Bronchial epithelial cell (primary cell): ENCODE data around the gene NFX1. TPM values are rescaled to one million over a fixed set of nuclear protein-coding genes. Genes with fewer than 3 reads are reported as not detected.

ENCODE experiments used
- DNase-seq: peaks from one replicate; pipeline ENCODE4 v3.0.0-alpha.2; 2010; ENCODE audit warnings: low read depth
- FAIRE-seq: peaks from 2 replicates; lab custom pipeline; 2011; peaks lifted over from hg19 to GRCh38; lab: Jason Lieb, UNC
- H3K27me3 ChIP-seq: 2 replicates; pipeline ENCODE4 v1.5.1; 2011; ENCODE audit warnings: low read length; ENCODE audit not compliant: control insufficient read depth, insufficient read depth
- H3K36me3 ChIP-seq: 2 replicates; pipeline ENCODE4 v1.5.1; 2011; ENCODE audit warnings: low read length; ENCODE audit not compliant: control insufficient read depth, insufficient read depth
- H3K4me3 ChIP-seq: 2 replicates; pipeline ENCODE4 v1.5.1; 2011; ENCODE audit warnings: mild to moderate bottlenecking, low read depth, low read length, control low read depth
- CTCF ChIP-seq: IDR thresholded peaks from 2 replicates; pipeline ENCODE4 v1.5.1; 2011; ENCODE audit warnings: mild to moderate bottlenecking, moderate library complexity, low read length, control low read depth, inconsistent platforms; ENCODE audit not compliant: insufficient read depth, severe bottlenecking
- total RNA-seq: library from RNA; depleted of rRNA; stranded (reverse); fragments of >200 nt; gene quantifications from 2 replicates; pipeline ENCODE4 v1.2.1, GENCODE V29; 2014

The NFX1 gene
- total RNA-seq, 1 donor from 2014 or later: 19.2 TPM

DNA sequence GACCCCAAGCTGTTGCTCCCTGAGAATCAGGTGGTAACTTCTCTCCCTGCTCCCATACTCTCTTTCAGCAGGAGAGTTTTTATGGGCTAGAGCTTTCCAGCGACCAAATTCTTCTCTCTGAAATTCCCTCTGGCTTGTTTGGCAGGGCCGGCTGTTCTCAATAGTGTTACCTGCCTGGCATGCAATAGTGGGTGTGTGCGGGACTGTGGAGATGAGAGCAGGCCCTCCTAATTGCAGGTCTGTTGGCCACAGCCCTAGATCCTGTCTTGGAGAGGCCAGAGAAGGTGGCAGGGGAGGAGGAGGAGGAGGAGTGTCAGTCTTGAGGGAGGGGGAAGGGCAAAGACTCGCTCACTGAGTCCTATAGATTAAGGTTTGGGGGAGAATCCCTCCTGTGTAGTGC lies 82.6 kb downstream of the NFX1 start:
- no peak for DNase-seq

GRCh38 chr9:33374190-33374589 lies 83.9 kb downstream of the NFX1 start:
- H3K36me3 ChIP-seq: peaks cover 4% of the 10 kb centered on the region
- no peak for FAIRE-seq
- no peak overlapping the region for H3K4me3 ChIP-seq
- H3K27me3 ChIP-seq: no peaks in the 10 kb centered on the region
- no peak for DNase-seq
- no peak for TF ChIP-seq CTCF

More for the DNA sequence above, 82.6 kb downstream of the NFX1 start:
- FAIRE-seq: no peak
- H3K27me3 ChIP-seq: no peaks in the 10 kb centered on the region
- no peak for TF ChIP-seq CTCF
- H3K4me3 ChIP-seq: no peak overlapping the region
- H3K36me3 ChIP-seq: peaks cover 4% of the 10 kb centered on the region

DNA sequence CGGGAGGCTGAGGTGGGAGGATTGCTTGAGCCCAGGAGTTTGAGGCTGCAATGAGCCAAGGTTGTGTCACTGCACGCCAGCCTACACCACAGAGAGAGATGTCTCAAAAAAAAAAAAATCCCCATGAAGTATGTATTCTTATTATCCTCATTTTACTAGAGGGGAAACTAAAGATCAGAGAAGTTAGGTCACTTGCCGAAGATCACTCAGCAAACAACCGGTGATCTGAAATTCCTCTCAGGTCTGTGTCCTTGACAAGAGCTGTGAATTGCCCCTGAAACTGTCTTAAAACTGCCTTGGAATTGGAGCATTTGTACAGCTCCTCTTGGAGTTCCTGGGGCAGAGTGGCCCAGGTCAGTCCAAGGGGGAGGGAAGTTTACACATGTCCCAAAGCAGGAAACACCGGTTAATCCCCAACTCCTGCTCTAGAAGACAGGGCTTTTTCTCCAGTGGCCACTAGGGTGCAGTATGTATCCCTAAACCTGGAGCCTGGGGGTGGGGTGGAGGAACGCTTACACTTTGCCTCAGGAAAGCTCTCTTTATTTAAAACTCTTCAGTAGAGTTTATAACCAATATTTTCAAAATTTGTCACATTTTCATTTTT lies 84.4 kb downstream of the NFX1 start:
- Histone ChIP-seq H3K4me3 (no peak overlapping the region), H3K27me3 (no peaks in the 10 kb centered on the region), H3K36me3 (peaks cover 4% of the 10 kb centered on the region)
- no peak for FAIRE-seq
- peak; percentile 75 for DNase-seq
- peak; percentile 82 for TF ChIP-seq CTCF

- FAIRE-seq (no peak), DNase-seq (no peak)
- no peak for TF ChIP-seq CTCF
- Histone ChIP-seq H3K36me3 (peaks cover 4% of the 10 kb centered on the region), H3K4me3 (no peak overlapping the region), H3K27me3 (no peaks in the 10 kb centered on the region)
Observed at GRCh38 chr9:33375238-33375840, 85.0 kb downstream of the NFX1 start.

GRCh38 chr9:33375841-33376321 lies 85.6 kb downstream of the NFX1 start:
- no peak for TF ChIP-seq CTCF
- no peak for DNase-seq
- FAIRE-seq: no peak
- no peak overlapping the region for H3K4me3 ChIP-seq
- no peaks in the 10 kb centered on the region for H3K27me3 ChIP-seq
- peaks cover 3% of the 10 kb centered on the region for H3K36me3 ChIP-seq
